ENCODE measurements around the gene UNC80.

Gene UNC80

GRCh38 chr2:209757163-209757562 is 14.5 kb upstream of the UNC80 start:
- Histone ChIP-seq H2AK5ac (ENCODE audit: low read length) (no peak overlapping the region), H3K56ac (ENCODE audit: low read length) (no peak overlapping the region), H4K5ac (ENCODE audit: low read length) (no peak overlapping the region), H3K79me1 (ENCODE audit: low read length) (no peaks in the 10 kb centered on the region), H3K27me3 (ENCODE audit: insufficient read depth, low read length, poor library complexity) (no peaks in the 10 kb centered on the region), H2BK120ac (ENCODE audit: low read depth, low read length) (no peak overlapping the region), H2BK15ac (replicated peaks; ENCODE audit: low read depth) (no peak overlapping the region), H3K18ac (ENCODE audit: low read length) (no peak overlapping the region), H3K9ac (ENCODE audit: low read length) (no peak overlapping the region), H3K4ac (ENCODE audit: low read depth, low read length) (no peak overlapping the region), H3K36me3 (ENCODE audit: control insufficient read depth, insufficient read depth, low read length) (no peaks in the 10 kb centered on the region), H3K4me3 (ENCODE audit: low read length) (no peak overlapping the region), H4K8ac (ENCODE audit: low read depth, low read length) (no peak overlapping the region), H3K4me2 (ENCODE audit: low read length) (no peak overlapping the region), H2BK5ac (ENCODE audit: low read length) (no peak overlapping the region), H3K4me1 (ENCODE audit: control insufficient read depth, low read depth, low read length) (no peaks in the 10 kb centered on the region), H3K79me2 (ENCODE audit: control insufficient read depth, insufficient read depth, low read length) (no peaks in the 10 kb centered on the region), H3K27ac (ENCODE audit: low read depth, low read length) (no peak overlapping the region), H3K23ac (ENCODE audit: low read length) (no peak overlapping the region)
- DNase-seq: no peak

GRCh38 chr2:209761566-209761965 is 10.1 kb upstream of the UNC80 start:
- Histone ChIP-seq H3K56ac (ENCODE audit: low read length) (no peak overlapping the region), H4K5ac (ENCODE audit: low read length) (no peak overlapping the region), H2BK15ac (replicated peaks; ENCODE audit: low read depth) (no peak overlapping the region), H3K18ac (ENCODE audit: low read length) (no peak overlapping the region), H3K27ac (ENCODE audit: low read depth, low read length) (no peak overlapping the region), H4K8ac (ENCODE audit: low read depth, low read length) (no peak overlapping the region), H3K23ac (ENCODE audit: low read length) (no peak overlapping the region), H3K4me3 (ENCODE audit: low read length) (no peak overlapping the region), H3K36me3 (ENCODE audit: control insufficient read depth, insufficient read depth, low read length) (no peaks in the 10 kb centered on the region), H3K4me2 (ENCODE audit: low read length) (no peak overlapping the region), H3K79me1 (ENCODE audit: low read length) (no peaks in the 10 kb centered on the region), H2BK120ac (ENCODE audit: low read depth, low read length) (no peak overlapping the region), H3K79me2 (ENCODE audit: control insufficient read depth, insufficient read depth, low read length) (no peaks in the 10 kb centered on the region), H3K27me3 (ENCODE audit: insufficient read depth, low read length, poor library complexity) (no peaks in the 10 kb centered on the region), H3K9ac (ENCODE audit: low read length) (no peak overlapping the region), H3K4me1 (ENCODE audit: control insufficient read depth, low read depth, low read length) (no peaks in the 10 kb centered on the region), H2BK5ac (ENCODE audit: low read length) (no peak overlapping the region), H3K4ac (ENCODE audit: low read depth, low read length) (no peak overlapping the region), H2AK5ac (ENCODE audit: low read length) (no peak overlapping the region)
- no CpG with 5 or more reads among the region's 2 CpGs for WGBS (ENCODE audit: extremely low coverage, insufficient coverage, low lambda C conversion rate)
- DNase-seq: no peak

DNA sequence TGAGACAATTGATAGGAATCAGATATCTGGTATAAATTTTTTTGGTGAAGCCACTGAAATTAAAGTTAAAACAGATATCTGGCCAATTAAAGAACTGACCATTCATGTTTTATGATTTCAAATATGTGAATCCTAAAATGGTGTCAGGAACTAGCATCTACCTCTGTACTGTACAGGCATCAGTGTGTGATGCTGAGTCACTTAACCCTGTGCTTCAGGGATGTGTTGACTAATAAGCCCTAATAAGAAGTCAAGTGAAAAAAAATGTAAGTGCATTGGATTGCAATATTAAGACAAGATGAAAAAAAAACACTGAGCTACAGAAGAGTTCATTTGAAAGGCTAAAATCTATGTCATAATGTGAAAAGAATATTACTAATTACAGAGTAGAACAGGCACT is 9.1 kb upstream of the UNC80 start:
- DNase-seq: no peak
- Histone ChIP-seq H2BK15ac (replicated peaks; ENCODE audit: low read depth) (no peak overlapping the region), H2BK5ac (ENCODE audit: low read length) (no peak overlapping the region), H3K4me1 (ENCODE audit: control insufficient read depth, low read depth, low read length) (no peaks in the 10 kb centered on the region), H3K18ac (ENCODE audit: low read length) (no peak overlapping the region), H3K4me3 (ENCODE audit: low read length) (no peak overlapping the region), H3K4me2 (ENCODE audit: low read length) (no peak overlapping the region), H3K79me1 (ENCODE audit: low read length) (no peaks in the 10 kb centered on the region), H3K9ac (ENCODE audit: low read length) (no peak overlapping the region), H3K27me3 (ENCODE audit: insufficient read depth, low read length, poor library complexity) (no peaks in the 10 kb centered on the region), H3K36me3 (ENCODE audit: control insufficient read depth, insufficient read depth, low read length) (no peaks in the 10 kb centered on the region), H2AK5ac (ENCODE audit: low read length) (no peak overlapping the region), H3K23ac (ENCODE audit: low read length) (no peak overlapping the region), H3K4ac (ENCODE audit: low read depth, low read length) (no peak overlapping the region), H4K5ac (ENCODE audit: low read length) (no peak overlapping the region), H2BK120ac (ENCODE audit: low read depth, low read length) (no peak overlapping the region), H4K8ac (ENCODE audit: low read depth, low read length) (no peak overlapping the region), H3K79me2 (ENCODE audit: control insufficient read depth, insufficient read depth, low read length) (no peaks in the 10 kb centered on the region), H3K56ac (ENCODE audit: low read length) (no peak overlapping the region), H3K27ac (ENCODE audit: low read depth, low read length) (no peak overlapping the region)

DNA sequence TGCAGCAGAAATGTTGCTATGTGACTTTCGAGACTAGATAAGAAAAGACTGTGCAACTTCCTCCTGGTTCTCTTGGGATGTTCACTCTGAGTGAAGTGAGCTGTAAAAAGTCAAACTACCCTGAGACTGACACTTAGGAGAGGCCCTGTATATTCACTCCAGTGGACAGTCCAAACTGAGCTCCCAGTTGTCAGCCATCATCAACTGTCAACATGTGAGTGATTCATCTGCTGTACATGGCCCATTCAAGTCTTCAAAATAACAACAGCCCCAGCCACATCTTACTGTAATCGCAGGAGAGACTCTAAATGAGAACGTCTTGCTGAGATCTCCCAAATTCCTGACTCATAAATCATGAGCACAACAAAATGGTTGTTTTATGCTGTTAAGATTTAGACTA is 8.5 kb upstream of the UNC80 start:
- Histone ChIP-seq H2AK5ac (ENCODE audit: low read length) (no peak overlapping the region), H3K23ac (ENCODE audit: low read length) (no peak overlapping the region), H3K79me1 (ENCODE audit: low read length) (no peaks in the 10 kb centered on the region), H3K4me2 (ENCODE audit: low read length) (no peak overlapping the region), H3K4ac (ENCODE audit: low read depth, low read length) (no peak overlapping the region), H3K9ac (ENCODE audit: low read length) (no peak overlapping the region), H2BK5ac (ENCODE audit: low read length) (no peak overlapping the region), H3K27me3 (ENCODE audit: insufficient read depth, low read length, poor library complexity) (no peaks in the 10 kb centered on the region), H3K18ac (ENCODE audit: low read length) (no peak overlapping the region), H3K4me1 (ENCODE audit: control insufficient read depth, low read depth, low read length) (no peaks in the 10 kb centered on the region), H4K5ac (ENCODE audit: low read length) (no peak overlapping the region), H3K56ac (ENCODE audit: low read length) (no peak overlapping the region), H3K4me3 (ENCODE audit: low read length) (no peak overlapping the region), H2BK120ac (ENCODE audit: low read depth, low read length) (no peak overlapping the region), H3K36me3 (ENCODE audit: control insufficient read depth, insufficient read depth, low read length) (no peaks in the 10 kb centered on the region), H4K8ac (ENCODE audit: low read depth, low read length) (no peak overlapping the region), H2BK15ac (replicated peaks; ENCODE audit: low read depth) (no peak overlapping the region), H3K79me2 (ENCODE audit: control insufficient read depth, insufficient read depth, low read length) (no peaks in the 10 kb centered on the region), H3K27ac (ENCODE audit: low read depth, low read length) (no peak overlapping the region)
- no CpG with 5 or more reads among the region's 3 CpGs for WGBS (ENCODE audit: extremely low coverage, insufficient coverage, low lambda C conversion rate)
- DNase-seq: no peak

GRCh38 chr2:209766613-209767012 is 5.0 kb upstream of the UNC80 start:
- no peak overlapping the region for H3K4me2 ChIP-seq (ENCODE audit: low read length)
- no peak overlapping the region for H3K23ac ChIP-seq (ENCODE audit: low read length)
- WGBS (ENCODE audit: extremely low coverage, insufficient coverage, low lambda C conversion rate): no CpG with 5 or more reads among the region's 1 CpG

GRCh38 chr2:209767316-209767715 is 4.3 kb upstream of the UNC80 start:
- Histone ChIP-seq H3K36me3 (ENCODE audit: control insufficient read depth, insufficient read depth, low read length) (no peaks in the 10 kb centered on the region), H3K56ac (ENCODE audit: low read length) (no peak overlapping the region), H3K27me3 (ENCODE audit: insufficient read depth, low read length, poor library complexity) (no peaks in the 10 kb centered on the region), H3K4ac (ENCODE audit: low read depth, low read length) (no peak overlapping the region), H3K18ac (ENCODE audit: low read length) (no peak overlapping the region), H4K8ac (ENCODE audit: low read depth, low read length) (no peak overlapping the region), H3K23ac (ENCODE audit: low read length) (no peak overlapping the region), H3K79me2 (ENCODE audit: control insufficient read depth, insufficient read depth, low read length) (no peaks in the 10 kb centered on the region), H3K27ac (ENCODE audit: low read depth, low read length) (no peak overlapping the region), H2AK5ac (ENCODE audit: low read length) (no peak overlapping the region), H3K4me3 (ENCODE audit: low read length) (no peak overlapping the region), H3K4me1 (ENCODE audit: control insufficient read depth, low read depth, low read length) (no peaks in the 10 kb centered on the region), H2BK120ac (ENCODE audit: low read depth, low read length) (no peak overlapping the region), H3K9ac (ENCODE audit: low read length) (no peak overlapping the region), H3K79me1 (ENCODE audit: low read length) (no peaks in the 10 kb centered on the region), H2BK15ac (replicated peaks; ENCODE audit: low read depth) (no peak overlapping the region), H2BK5ac (ENCODE audit: low read length) (no peak overlapping the region), H3K4me2 (ENCODE audit: low read length) (no peak overlapping the region), H4K5ac (ENCODE audit: low read length) (no peak overlapping the region)
- no CpG with 5 or more reads among the region's 2 CpGs for WGBS (ENCODE audit: extremely low coverage, insufficient coverage, low lambda C conversion rate)
- DNase-seq: no peak

More at GRCh38 chr2:209766613-209767012, 5.0 kb upstream of the UNC80 start:
- no peaks in the 10 kb centered on the region for H3K79me2 ChIP-seq (ENCODE audit: control insufficient read depth, insufficient read depth, low read length)
- H3K4me3 ChIP-seq (ENCODE audit: low read length): no peak overlapping the region
- H4K8ac ChIP-seq (ENCODE audit: low read depth, low read length): no peak overlapping the region
- DNase-seq: no peak
- no peaks in the 10 kb centered on the region for H3K4me1 ChIP-seq (ENCODE audit: control insufficient read depth, low read depth, low read length)
- no peak overlapping the region for H2BK5ac ChIP-seq (ENCODE audit: low read length)
- H3K56ac ChIP-seq (ENCODE audit: low read length): no peak overlapping the region
- H3K4ac ChIP-seq (ENCODE audit: low read depth, low read length): no peak overlapping the region
- no peaks in the 10 kb centered on the region for H3K27me3 ChIP-seq (ENCODE audit: insufficient read depth, low read length, poor library complexity)
- H3K79me1 ChIP-seq (ENCODE audit: low read length): no peaks in the 10 kb centered on the region
- H4K5ac ChIP-seq (ENCODE audit: low read length): no peak overlapping the region
- H3K27ac ChIP-seq (ENCODE audit: low read depth, low read length): no peak overlapping the region
- no peak overlapping the region for H3K9ac ChIP-seq (ENCODE audit: low read length)
- no peak overlapping the region for H2BK120ac ChIP-seq (ENCODE audit: low read depth, low read length)
- no peak overlapping the region for H2BK15ac ChIP-seq (replicated peaks; ENCODE audit: low read depth)
- H3K18ac ChIP-seq (ENCODE audit: low read length): no peak overlapping the region
- H2AK5ac ChIP-seq (ENCODE audit: low read length): no peak overlapping the region
- no peaks in the 10 kb centered on the region for H3K36me3 ChIP-seq (ENCODE audit: control insufficient read depth, insufficient read depth, low read length)
